Mucosa of stomach (tissue), 1 donor: ENCODE data around the gene SLC2A8.

Source experiments
- H3K27me3 ChIP-seq: one replicate; pipeline ENCODE4 v1.7.0; 2013; ENCODE audit warnings: mild to moderate bottlenecking, low read length; ENCODE audit not compliant: control insufficient read depth, insufficient read depth
- H3K36me3 ChIP-seq: one replicate; pipeline ENCODE4 v1.7.0; 2013; ENCODE audit warnings: low read length; ENCODE audit not compliant: control insufficient read depth, insufficient read depth
- H3K4me1 ChIP-seq: one replicate; pipeline ENCODE4 v1.7.0; 2013; ENCODE audit warnings: mild to moderate bottlenecking, low read length; ENCODE audit not compliant: control insufficient read depth, insufficient read depth
- H3K4me3 ChIP-seq: one replicate; pipeline ENCODE4 v1.7.0; 2013; ENCODE audit warnings: low read length
- H3K9ac ChIP-seq: one replicate; pipeline ENCODE4 v1.7.0; 2013; ENCODE audit warnings: mild to moderate bottlenecking, low read length, moderate library complexity
- H3K9me3 ChIP-seq: one replicate; pipeline ENCODE4 v1.7.0; 2013; ENCODE audit warnings: mild to moderate bottlenecking, low read length, moderate library complexity; ENCODE audit not compliant: control insufficient read depth
- donor health status: Pancreatic carcinoma.

SLC2A8 gene

DNA sequence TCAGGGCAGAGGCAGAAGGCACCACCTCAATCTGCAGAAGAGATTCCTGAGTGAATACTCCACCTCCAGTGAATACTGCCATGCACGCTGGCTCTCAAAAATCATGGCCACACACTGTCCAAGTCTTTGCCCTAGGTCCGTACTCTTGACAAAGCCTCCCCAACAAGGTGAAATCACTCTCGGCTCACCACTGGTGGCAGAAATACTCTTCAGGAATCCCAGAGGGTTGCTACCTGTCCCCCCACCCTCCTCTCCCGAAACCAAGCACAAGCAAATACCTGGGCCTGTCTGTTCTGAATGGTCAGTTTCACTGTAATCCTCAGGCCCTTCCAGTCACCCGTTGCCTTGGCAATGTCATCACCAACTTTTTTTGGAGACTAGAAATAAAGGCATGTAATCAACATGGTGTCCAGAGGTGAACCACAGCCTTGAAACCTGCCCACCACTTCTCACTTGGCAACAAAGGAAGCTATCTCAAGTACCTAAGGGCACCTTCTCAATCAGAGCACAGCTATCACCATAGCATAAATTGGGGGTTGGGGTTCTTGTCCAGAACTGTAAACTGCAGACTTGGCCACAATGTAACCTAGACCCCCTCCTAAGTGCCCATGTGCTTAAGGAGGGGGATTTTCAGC, 52.5 kb downstream of the SLC2A8 start:
- Histone ChIP-seq H3K4me1 (peaks cover 29% of the 10 kb centered on the region), H3K9me3 (no peaks in the 10 kb centered on the region), H3K9ac (peak overlapping the region; percentile 96), H3K36me3 (peaks cover 34% of the 10 kb centered on the region), H3K4me3 (peak overlapping the region; percentile 95), H3K27me3 (no peaks in the 10 kb centered on the region)

DNA sequence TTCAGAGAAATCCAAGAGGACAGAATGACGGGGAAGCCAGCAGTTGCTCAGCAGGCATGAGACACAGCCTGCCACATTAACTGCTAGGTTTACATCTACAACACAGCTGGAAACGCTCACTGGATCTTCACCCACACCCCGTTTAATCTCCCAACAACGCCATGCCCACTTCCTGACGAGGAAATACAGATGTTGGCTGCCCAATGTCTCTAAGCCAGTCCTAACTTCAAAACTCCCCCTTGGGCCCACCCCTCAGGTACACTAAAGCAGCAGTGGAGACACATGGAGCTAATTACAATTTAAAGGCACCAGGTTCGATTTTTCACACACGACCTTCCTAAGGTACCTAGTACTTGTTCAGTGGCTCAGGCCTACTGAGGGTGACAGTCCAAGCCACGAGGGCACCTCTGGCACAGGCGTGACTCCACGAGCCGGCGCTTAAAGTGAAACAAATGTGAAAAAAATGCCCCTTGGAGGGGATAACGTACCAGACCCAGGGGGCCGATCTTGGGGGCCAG, 53.3 kb downstream of the SLC2A8 start:
- H3K27me3 ChIP-seq, result no peaks in the 10 kb centered on the region
- H3K4me1 ChIP-seq, result peaks cover 29% of the 10 kb centered on the region
- H3K36me3 ChIP-seq, result peaks cover 32% of the 10 kb centered on the region
- H3K9ac ChIP-seq, result peak overlapping the region; percentile 96
- peak overlapping the region; percentile 95 for H3K4me3 ChIP-seq
- no peaks in the 10 kb centered on the region for H3K9me3 ChIP-seq

DNA sequence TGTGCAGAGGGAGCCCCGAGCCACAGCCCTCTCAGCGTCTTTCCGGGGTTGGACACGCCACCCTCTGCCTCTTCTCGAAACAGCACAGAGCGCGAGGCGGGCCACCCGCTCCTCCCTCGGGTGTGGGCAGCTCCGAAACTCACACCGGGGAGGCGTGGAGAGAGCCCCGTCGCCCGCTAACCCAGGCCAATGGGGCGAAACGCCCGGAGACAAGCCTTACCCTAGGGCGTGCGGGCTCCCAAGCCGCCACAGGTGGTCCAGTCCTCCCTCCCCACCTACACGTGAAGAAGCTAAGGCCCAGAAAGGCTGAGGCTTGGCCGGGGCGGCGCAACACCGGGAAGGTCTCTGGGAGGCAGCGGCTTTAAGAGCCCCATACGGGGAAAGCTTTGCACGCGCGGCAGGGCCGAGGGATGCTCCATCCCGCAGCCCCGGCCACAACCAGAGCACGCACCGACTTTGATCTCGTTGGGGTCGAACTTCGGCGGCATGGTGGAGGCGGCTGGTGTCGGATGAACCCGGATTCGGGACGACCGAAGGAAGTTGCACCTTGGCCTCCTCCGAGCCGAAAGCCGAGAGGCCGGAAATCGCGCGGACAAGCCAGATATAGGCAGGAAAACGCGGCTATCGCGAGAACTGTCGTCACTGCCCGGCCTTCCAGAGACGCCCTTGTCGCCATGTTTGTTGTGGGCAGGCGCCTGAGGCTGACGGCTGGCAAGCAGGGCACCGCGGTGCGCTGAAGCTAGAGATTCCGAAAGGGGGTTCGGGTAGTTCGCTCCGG, 54.0 kb downstream of the SLC2A8 start, which contains the start of the genes LRSAM1 and RPL12:
TSS of gene LRSAM1 (plus strand) at position 681 of the 778 bp plus-strand sequence. CDS start 3,018 bp downstream, outside the sequence.
TSS of gene RPL12 (minus strand) at position 577 of the 778 bp plus-strand sequence. CDS start at position 488, 89 bp downstream.
- Histone ChIP-seq H3K9me3 (no peaks in the 10 kb centered on the region), H3K36me3 (peaks cover 31% of the 10 kb centered on the region), H3K27me3 (no peaks in the 10 kb centered on the region), H3K4me1 (peaks cover 29% of the 10 kb centered on the region), H3K9ac (peak within 1 kb of the TSS; percentile 96), H3K4me3 (peak within 1 kb of the TSS; percentile 95)

DNA sequence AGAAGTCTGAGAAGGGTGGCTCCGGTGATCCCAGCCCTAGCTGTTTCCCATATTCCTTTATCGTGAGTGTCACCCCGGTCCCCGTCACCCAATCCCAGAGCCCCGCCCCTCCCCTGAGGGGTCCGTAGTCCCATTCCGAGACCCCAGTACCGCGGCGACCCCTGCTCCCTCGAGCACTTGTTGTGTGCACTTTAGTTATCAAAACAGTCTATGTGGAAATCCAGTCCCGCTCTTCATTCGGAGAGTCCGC, 54.6 kb downstream of the SLC2A8 start:
- Histone ChIP-seq H3K9ac (peak overlapping the region; percentile 96), H3K36me3 (peaks cover 26% of the 10 kb centered on the region), H3K4me1 (peaks cover 29% of the 10 kb centered on the region), H3K9me3 (no peaks in the 10 kb centered on the region), H3K4me3 (peak overlapping the region; percentile 95), H3K27me3 (no peaks in the 10 kb centered on the region)

DNA sequence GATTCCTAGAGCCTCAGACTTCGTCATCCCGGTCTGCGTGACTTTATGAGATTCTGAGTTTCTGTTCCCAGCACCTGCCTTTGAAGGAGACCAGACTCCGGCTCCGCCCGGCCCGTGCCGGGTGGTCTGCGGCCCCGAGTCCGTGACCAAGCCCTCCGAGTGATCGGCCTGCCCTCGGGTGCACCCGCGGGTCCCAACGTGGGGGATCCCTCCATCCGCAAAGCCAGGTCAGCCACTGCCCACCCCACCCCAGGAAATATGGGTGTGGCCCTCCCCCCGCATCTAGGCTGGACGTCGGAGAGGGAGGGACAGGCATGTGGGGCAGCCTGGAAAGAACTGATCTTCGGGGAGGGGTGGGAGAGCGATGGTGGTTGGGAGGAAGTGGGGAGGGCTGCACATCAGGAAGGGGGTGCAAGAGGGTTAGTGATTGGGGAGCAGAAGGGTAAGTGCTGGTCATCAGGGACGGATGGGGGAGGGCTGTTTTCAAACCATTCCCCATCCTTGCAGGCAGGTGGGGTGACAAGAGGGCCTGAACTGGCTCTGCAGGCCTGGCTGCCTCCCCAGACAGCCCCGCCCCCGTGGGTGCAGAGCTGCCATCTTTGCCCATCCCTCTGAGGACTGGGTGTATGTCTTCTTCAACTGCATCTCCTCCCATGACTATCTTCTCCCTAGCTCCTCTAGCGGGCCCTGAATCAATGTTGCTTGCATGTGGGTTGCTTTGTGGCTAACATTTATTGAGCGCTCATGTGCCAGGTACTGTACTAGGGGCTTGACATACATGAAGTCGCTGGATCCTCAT, 55.1 kb downstream of the SLC2A8 start:
- no peaks in the 10 kb centered on the region for H3K9me3 ChIP-seq
- H3K27me3 ChIP-seq, result no peaks in the 10 kb centered on the region
- peak overlapping the region; percentile 96 for H3K9ac ChIP-seq
- peaks cover 21% of the 10 kb centered on the region for H3K36me3 ChIP-seq
- peaks cover 29% of the 10 kb centered on the region for H3K4me1 ChIP-seq
- peak overlapping the region; percentile 95 for H3K4me3 ChIP-seq

DNA sequence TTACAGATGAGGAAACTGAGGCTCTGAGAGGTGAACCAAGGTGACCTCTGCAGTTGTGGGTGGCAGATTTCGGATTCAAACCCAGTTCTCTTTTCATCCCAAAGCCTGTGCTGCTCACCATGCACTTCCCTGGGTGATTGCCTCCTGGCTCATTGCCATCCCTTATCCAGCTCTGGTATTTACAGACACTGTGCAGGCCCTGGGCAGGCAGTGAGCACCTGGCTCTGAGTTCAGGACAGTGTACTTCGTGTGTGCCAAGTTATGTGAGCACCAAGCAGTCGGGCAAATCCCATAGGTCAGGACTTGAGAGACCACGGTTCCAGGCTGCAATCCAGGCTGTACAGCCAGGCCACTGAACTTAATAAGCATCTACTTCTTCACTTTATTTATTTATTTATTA, 55.7 kb downstream of the SLC2A8 start:
- no peaks in the 10 kb centered on the region for H3K9me3 ChIP-seq
- peaks cover 15% of the 10 kb centered on the region for H3K36me3 ChIP-seq
- H3K9ac ChIP-seq, result no peak overlapping the region
- H3K4me1 ChIP-seq, result peaks cover 29% of the 10 kb centered on the region
- H3K27me3 ChIP-seq, result no peaks in the 10 kb centered on the region
- no peak overlapping the region for H3K4me3 ChIP-seq

DNA sequence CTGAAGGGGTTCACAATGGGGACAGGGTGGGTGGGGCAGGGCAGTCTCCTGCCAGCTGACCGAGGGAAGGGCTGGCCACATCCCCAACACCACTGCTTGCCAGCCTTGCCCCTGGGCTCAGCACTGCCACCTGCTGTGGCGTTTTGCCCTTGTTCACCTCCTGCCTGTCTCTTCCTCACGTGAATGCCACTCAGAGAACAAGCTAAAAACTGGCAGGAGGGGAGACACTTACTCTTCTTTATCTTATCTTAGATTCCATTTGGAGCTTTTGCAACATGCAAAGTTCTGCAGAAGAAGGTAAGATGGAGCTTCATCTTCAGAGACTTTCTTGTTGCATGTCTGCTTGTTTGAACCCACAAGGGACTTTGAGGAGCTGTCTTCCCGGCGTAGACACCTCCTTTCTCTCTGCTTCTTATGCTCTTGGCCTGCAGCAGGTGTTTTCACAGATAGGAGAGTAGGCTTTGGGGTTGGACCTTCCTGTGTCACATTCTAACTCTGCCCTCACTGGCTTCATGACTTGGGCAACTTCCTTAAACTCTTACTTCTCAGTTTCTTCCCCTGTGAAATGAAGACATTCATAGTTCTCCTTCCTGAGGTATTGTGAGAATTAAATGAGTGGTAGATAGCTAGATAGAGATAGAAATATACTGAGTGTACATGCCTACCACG, 58.5 kb downstream of the SLC2A8 start:
- H3K27me3 ChIP-seq, result no peaks in the 10 kb centered on the region
- no peak overlapping the region for H3K4me3 ChIP-seq
- H3K36me3 ChIP-seq, result no peaks in the 10 kb centered on the region
- H3K9me3 ChIP-seq, result no peaks in the 10 kb centered on the region
- H3K4me1 ChIP-seq, result peaks cover 14% of the 10 kb centered on the region
- H3K9ac ChIP-seq, result peak overlapping the region; percentile 19

DNA sequence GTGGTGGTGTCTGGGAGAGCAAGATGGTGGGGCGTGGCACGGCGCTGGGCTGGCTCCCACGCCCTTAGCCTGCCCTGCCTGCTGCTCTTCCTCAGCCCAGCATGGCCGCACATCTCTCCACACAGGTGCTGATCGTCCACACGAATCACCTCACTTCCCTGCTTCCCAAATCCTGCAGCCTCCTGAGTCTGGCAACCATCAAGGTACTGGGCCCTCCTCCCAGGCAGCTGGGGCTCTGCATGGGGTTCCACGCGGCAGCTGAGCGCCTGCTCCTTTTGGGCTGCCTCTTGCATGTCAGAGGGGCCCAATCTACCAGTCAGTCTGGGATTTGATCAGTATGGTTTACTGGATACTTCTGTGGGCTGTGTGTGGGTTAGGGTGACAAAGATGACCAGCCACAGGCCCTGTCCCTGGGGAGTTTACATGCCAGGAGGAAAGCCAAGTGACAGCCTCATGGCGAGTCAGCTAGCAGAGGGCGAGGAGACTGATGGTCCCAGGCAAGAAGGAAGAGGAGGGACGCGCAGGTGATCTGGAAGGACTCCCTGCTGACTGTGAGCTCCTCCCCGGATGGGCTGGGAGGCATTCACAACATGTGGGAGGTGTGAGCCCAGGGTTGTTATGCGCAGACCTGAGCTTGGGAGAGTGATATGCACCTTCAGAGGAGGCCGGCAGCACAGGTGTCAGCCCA, 60.4 kb downstream of the SLC2A8 start:
- no peaks in the 10 kb centered on the region for H3K36me3 ChIP-seq
- H3K4me1 ChIP-seq, result peaks cover 9% of the 10 kb centered on the region
- no peak overlapping the region for H3K9ac ChIP-seq

More for the DNA sequence above, 60.4 kb downstream of the SLC2A8 start:
- no peaks in the 10 kb centered on the region for H3K27me3 ChIP-seq
- no peak overlapping the region for H3K4me3 ChIP-seq
- no peaks in the 10 kb centered on the region for H3K9me3 ChIP-seq
